Measurements from ENCODE around the gene ANKRD44.

Gene ANKRD44

GRCh38 chr2:197209246-197209645, 101.3 kb downstream of the ANKRD44 start:
- no peak for TF ChIP-seq CTCF (IDR thresholded peaks at IDR 0.05; ENCODE audit: low read depth, low read length, missing control alignments)
- H3K4me3 ChIP-seq (replicated peaks; ENCODE audit: low read depth, low read length): no peak overlapping the region
- no peak for DNase-seq (ENCODE audit: extremely low read depth, low read depth)

- H3K4me3 ChIP-seq (replicated peaks; ENCODE audit: low read depth, low read length): no peak overlapping the region
Measured at GRCh38 chr2:197208841-197209240, 101.7 kb downstream of the ANKRD44 start.

GRCh38 chr2:197208024-197208423, 102.6 kb downstream of the ANKRD44 start:
- H3K4me3 ChIP-seq (replicated peaks; ENCODE audit: low read depth, low read length): no peak overlapping the region
- DNase-seq (ENCODE audit: extremely low read depth, low read depth): no peak
- TF ChIP-seq CTCF (IDR thresholded peaks at IDR 0.05; ENCODE audit: low read depth, low read length, missing control alignments): no peak

More at GRCh38 chr2:197208841-197209240, 101.7 kb downstream of the ANKRD44 start:
- TF ChIP-seq CTCF (IDR thresholded peaks at IDR 0.05; ENCODE audit: low read depth, low read length, missing control alignments): no peak
- no peak for DNase-seq (ENCODE audit: extremely low read depth, low read depth)

GRCh38 chr2:197207598-197207997, 103.0 kb downstream of the ANKRD44 start:
- H3K4me3 ChIP-seq (replicated peaks; ENCODE audit: low read depth, low read length): no peak overlapping the region
- DNase-seq (ENCODE audit: extremely low read depth, low read depth): no peak

GRCh38 chr2:197207106-197207505, 103.5 kb downstream of the ANKRD44 start:
- TF ChIP-seq CTCF (IDR thresholded peaks at IDR 0.05; ENCODE audit: low read depth, low read length, missing control alignments): no peak
- no peak for DNase-seq (ENCODE audit: extremely low read depth, low read depth)
- no peak overlapping the region for H3K4me3 ChIP-seq (replicated peaks; ENCODE audit: low read depth, low read length)

More at GRCh38 chr2:197207598-197207997, 103.0 kb downstream of the ANKRD44 start:
- TF ChIP-seq CTCF (IDR thresholded peaks at IDR 0.05; ENCODE audit: low read depth, low read length, missing control alignments): no peak

- no peak for TF ChIP-seq CTCF (IDR thresholded peaks at IDR 0.05; ENCODE audit: low read depth, low read length, missing control alignments)
- DNase-seq (ENCODE audit: extremely low read depth, low read depth): no peak
Measured at GRCh38 chr2:197205585-197206215, 104.9 kb downstream of the ANKRD44 start.

More at GRCh38 chr2:197205585-197206215, 104.9 kb downstream of the ANKRD44 start:
- no peak overlapping the region for H3K4me3 ChIP-seq (replicated peaks; ENCODE audit: low read depth, low read length)

Measured in HFF-Myc (cell line).